Measurements from ENCODE around the gene SLC2A4RG.
A peak's percentile ranks its signal among the peaks of the same experiment; 100 is the strongest.

The SLC2A4RG gene

GRCh38 chr20:63737945-63738686 is 1.5 kb upstream of the SLC2A4RG start:
- H3K4me3 ChIP-seq (ENCODE audit: control insufficient read depth, low read depth, low read length), result no peak overlapping the region
- no peak for DNase-seq (ENCODE audit: low read depth)
- no peak for TF ChIP-seq CTCF (IDR thresholded peaks at IDR 0.05; ENCODE audit: control insufficient read depth, insufficient read depth, low read depth, low read length, missing control alignments)

DNA sequence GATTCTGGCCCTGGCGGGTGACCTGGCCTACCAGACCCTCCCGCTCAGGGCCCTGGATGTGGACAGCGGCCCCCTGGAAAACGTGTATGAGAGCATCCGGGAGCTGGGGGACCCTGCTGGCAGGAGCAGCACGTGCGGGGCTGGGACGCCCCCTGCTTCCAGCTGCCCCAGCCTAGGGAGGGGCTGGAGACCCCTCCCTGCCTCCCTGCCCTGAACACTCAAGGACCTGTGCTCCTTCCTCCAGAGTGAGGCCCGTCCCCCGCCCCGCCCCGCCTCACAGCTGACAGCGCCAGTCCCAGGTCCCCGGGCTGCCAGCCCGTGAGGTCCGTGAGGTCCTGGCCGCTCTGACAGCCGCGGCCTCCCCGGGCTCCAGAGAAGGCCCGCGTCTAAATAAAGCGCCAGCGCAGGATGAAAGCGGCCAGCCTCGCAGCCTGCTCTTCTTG is 868 bp upstream of the SLC2A4RG start:
- H3K4me3 ChIP-seq (ENCODE audit: control insufficient read depth, low read depth, low read length), result no peak overlapping the region
- no peak for DNase-seq (ENCODE audit: low read depth)
- TF ChIP-seq CTCF (IDR thresholded peaks at IDR 0.05; ENCODE audit: control insufficient read depth, insufficient read depth, low read depth, low read length, missing control alignments), result no peak

DNA sequence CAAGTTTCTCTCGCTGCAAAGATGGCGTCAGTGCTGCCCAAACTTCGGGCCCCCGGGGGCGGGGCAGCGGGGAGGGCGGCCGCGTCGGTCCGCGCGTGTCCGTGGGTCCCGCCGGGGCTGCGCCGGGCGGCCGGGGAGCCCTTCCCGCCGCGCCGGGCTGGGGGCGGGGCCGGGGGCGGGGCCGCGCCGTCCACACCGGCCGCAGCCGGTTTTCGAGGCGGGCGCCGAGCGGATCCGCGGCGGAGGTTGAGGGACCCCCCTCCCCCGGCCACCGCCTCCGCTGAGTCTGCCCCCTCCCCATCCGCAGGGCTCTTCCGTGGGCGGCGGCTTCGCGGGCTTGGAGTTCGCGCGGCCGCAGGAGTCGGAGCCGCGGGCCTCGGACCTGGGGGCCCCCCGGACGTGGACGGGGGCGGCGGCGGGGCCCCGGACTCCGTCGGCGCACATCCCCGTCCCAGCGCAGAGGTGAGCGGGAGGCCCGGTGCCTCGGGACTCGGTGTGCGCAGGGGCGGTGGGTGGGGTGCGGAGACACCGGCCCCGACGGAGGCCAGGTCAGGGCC is 572 bp downstream of the SLC2A4RG start:
- no peak for DNase-seq (ENCODE audit: low read depth)
- no peak for TF ChIP-seq CTCF (IDR thresholded peaks at IDR 0.05; ENCODE audit: control insufficient read depth, insufficient read depth, low read depth, low read length, missing control alignments)
- H3K4me3 ChIP-seq (ENCODE audit: control insufficient read depth, low read depth, low read length), result peak overlapping the region; percentile 77

DNA sequence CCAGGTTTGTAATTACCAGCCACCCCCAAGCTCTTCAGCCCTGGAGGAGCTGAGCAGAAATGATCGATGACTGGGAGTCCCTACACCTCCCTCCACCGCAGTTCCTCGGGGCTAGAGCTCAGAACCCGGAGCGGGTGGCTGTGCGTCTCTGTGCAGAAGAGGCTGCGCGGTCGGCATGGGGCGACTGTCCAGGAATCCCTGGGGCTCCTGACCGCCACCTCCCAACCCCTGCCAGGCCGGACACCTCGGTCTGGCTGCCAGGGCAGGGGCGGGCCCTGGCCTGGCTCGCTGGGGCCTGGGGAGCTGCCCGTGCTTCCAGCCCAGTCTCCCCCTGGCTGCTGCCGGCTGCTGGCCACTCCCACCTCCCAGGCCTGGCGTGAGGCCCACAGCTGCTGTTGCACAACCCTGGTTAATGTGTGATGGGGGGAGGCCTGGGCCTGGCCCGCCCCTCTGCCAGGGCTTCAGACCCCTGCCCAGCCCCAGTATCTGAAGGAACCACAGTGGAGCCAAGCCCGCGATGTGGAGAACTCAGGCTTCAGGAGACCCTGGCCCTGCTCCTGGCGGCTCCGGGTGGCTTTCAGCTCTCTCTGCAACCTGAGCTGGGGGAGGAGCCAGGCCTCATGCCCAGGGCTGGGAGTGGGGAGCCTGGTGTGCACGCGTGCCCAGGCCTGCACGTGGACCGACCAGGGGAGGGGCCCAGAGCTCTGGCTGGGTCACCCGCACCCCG is 1.2 kb downstream of the SLC2A4RG start:
- peak overlapping the region; percentile 77 for H3K4me3 ChIP-seq (ENCODE audit: control insufficient read depth, low read depth, low read length)
- peak; percentile 28 for TF ChIP-seq CTCF (IDR thresholded peaks at IDR 0.05; ENCODE audit: control insufficient read depth, insufficient read depth, low read depth, low read length, missing control alignments)
- peak; percentile 59 for DNase-seq (ENCODE audit: low read depth)

- no peak for DNase-seq (ENCODE audit: low read depth)
- peak overlapping the region; percentile 77 for H3K4me3 ChIP-seq (ENCODE audit: control insufficient read depth, low read depth, low read length)
- TF ChIP-seq CTCF (IDR thresholded peaks at IDR 0.05; ENCODE audit: control insufficient read depth, insufficient read depth, low read depth, low read length, missing control alignments), result no peak
These were observed 1.7 kb downstream of the SLC2A4RG start for GRCh38 chr20:63741354-63741675.

DNA sequence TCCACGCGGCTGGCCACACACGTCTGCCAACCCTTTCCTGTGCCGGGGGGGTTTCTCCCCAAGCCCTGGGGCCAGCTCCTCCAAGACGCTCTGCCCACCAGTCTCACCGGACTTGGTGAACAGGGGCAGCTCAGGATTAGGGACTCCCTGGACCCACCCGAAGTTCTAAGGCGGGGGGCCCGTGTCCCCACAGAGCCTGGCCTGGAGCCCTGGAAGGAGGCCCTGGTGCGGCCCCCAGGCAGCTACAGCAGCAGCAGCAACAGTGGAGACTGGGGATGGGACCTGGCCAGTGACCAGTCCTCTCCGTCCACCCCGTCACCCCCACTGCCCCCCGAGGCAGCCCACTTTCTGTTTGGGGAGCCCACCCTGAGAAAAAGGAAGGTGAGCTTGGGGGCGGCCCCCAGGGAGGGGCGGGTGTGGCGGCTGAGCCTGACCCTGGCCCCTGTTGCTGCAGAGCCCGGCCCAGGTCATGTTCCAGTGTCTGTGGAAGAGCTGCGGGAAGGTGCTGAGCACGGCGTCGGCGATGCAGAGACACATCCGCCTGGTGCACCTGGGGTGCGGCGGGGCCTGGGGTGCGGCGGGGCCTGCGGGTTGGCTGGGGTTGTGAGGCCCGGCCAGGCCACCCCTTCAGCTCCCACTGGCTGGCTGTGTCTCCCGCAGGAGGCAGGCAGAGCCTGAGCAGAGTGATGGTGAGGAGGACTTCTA is 2.3 kb downstream of the SLC2A4RG start:
- peak overlapping the region; percentile 77 for H3K4me3 ChIP-seq (ENCODE audit: control insufficient read depth, low read depth, low read length)
- TF ChIP-seq CTCF (IDR thresholded peaks at IDR 0.05; ENCODE audit: control insufficient read depth, insufficient read depth, low read depth, low read length, missing control alignments), result no peak

More for the DNA sequence above, 2.3 kb downstream of the SLC2A4RG start:
- no peak for DNase-seq (ENCODE audit: low read depth)
